ENCODE data around the gene POMT2.

Gene POMT2

DNA sequence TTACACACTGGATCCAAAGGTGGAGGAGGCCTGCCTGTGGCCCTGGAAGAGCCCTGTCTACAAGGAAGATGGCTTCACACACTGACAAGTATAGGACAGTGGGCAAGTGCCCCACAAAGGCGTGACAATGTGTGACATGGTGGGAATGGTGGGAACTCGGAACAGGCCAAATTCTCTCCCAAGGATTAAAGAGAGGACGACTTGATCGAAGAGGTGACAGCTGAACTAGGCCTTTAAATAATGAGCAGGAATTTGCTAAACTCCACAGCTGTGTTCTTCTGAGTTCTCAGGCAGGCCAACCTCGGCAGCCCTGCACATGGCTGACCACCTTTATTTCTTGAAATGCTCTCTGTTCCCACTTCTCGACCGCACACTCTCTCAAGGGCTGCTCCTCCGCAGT lies 23.8 kb downstream of the POMT2 start:
- no peak for DNase-seq (ENCODE audit: low spot score)
- in situ Hi-C loops (cut with MboI; ENCODE audit: low sequenced_read_pairs, unreplicated experiment) = no loop called here
- TF ChIP-seq CTCF (IDR thresholded peaks at IDR 0.05; ENCODE audit: borderline replicate concordance, control extremely low read depth, extremely low read depth, insufficient read depth, missing control alignments) = no peak

- DNase-seq (ENCODE audit: low spot score) = no peak
- in situ Hi-C loops (cut with MboI; ENCODE audit: low sequenced_read_pairs, unreplicated experiment) = no loop called here
- TF ChIP-seq CTCF (IDR thresholded peaks at IDR 0.05; ENCODE audit: borderline replicate concordance, control extremely low read depth, extremely low read depth, insufficient read depth, missing control alignments) = no peak
Observed at GRCh38 chr14:77296155-77296554, 24.5 kb downstream of the POMT2 start.

GRCh38 chr14:77290705-77291104 lies 30.0 kb downstream of the POMT2 start:
- DNase-seq (ENCODE audit: low spot score) = no peak
- in situ Hi-C loops (cut with MboI; ENCODE audit: low sequenced_read_pairs, unreplicated experiment) = no loop called here
- TF ChIP-seq CTCF (IDR thresholded peaks at IDR 0.05; ENCODE audit: borderline replicate concordance, control extremely low read depth, extremely low read depth, insufficient read depth, missing control alignments) = no peak

DNA sequence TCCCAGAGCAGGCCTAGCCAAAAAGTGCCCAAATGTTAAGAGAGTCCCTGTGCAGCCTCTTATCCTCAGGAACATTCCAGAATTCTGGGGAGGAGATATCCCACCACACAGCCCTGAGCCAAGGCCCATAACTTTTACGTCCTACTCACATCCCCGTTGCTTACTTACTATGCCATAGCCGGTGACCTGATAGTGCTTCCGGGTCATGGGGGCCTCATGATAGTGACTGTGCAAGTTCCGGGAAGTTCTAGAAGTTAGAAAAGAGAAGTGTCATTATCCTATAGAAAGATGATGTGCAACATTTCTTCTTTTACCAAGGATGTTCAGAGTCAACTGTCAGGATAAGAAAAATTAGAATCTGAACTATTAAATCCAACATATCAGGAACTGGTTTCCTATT lies 34.1 kb downstream of the POMT2 start:
- DNase-seq (ENCODE audit: low spot score) = no peak
- TF ChIP-seq CTCF (IDR thresholded peaks at IDR 0.05; ENCODE audit: borderline replicate concordance, control extremely low read depth, extremely low read depth, insufficient read depth, missing control alignments) = no peak
- in situ Hi-C loops (cut with MboI; ENCODE audit: low sequenced_read_pairs, unreplicated experiment) = no loop called here

DNA sequence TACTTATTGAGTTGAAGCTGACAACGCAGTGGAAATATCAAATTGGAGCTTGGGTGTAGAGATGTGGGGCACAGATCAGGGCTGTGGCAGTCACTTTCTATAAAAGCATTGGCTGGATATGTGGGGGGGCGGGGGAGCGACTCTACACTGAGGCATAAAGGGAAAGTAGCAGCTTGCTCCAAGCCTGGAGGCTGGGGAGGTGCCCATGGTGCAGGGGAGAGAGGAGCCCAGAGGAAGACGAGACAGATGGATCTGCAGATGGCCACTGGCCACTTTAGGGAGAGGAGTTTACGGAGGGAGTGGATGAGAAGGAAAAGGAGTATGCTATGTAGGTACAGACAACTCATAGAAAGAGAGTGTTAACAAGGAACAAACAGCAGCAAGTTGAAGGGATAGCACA lies 36.2 kb downstream of the POMT2 start:
- in situ Hi-C loops (cut with MboI; ENCODE audit: low sequenced_read_pairs, unreplicated experiment) = no loop called here
- TF ChIP-seq CTCF (IDR thresholded peaks at IDR 0.05; ENCODE audit: borderline replicate concordance, control extremely low read depth, extremely low read depth, insufficient read depth, missing control alignments) = no peak

GRCh38 chr14:77284066-77284465 lies 36.6 kb downstream of the POMT2 start:
- in situ Hi-C loops (cut with MboI; ENCODE audit: low sequenced_read_pairs, unreplicated experiment) = no loop called here
- no peak for TF ChIP-seq CTCF (IDR thresholded peaks at IDR 0.05; ENCODE audit: borderline replicate concordance, control extremely low read depth, extremely low read depth, insufficient read depth, missing control alignments)
- DNase-seq (ENCODE audit: low spot score) = no peak

More for the DNA sequence above, 36.2 kb downstream of the POMT2 start:
- no peak for DNase-seq (ENCODE audit: low spot score)

All from GM13976 (cell line).